Neural progenitor cell (in vitro differentiated cells): ENCODE data around the gene CFDP1. TPM values are rescaled to one million over a fixed set of nuclear protein-coding genes. Genes with fewer than 3 reads are reported as not detected.

Source experiments
- DNase-seq: peaks from one replicate; pipeline ENCODE4 v3.0.0-alpha.2; 2016; ENCODE audit warnings: low spot score
- H2AFZ ChIP-seq: fragments of 200-600 bp; sonication (generic); replicated peaks from 2 replicates; pipeline ENCODE4 v1.6.1; 2016; ENCODE audit warnings: antibody characterized with exemption
- H3F3A ChIP-seq: fragments of 200-600 bp; sonication (generic); 2 replicates; pipeline ENCODE4 v1.6.1; 2016; ENCODE audit warnings: antibody characterized with exemption, low read depth
- H3K27ac ChIP-seq: fragments of 200-600 bp; sonication (generic); 2 replicates; pipeline ENCODE4 v1.5.1; 2016; ENCODE audit warnings: mild to moderate bottlenecking
- H3K27me3 ChIP-seq: fragments of 200-600 bp; sonication (generic); 2 replicates; pipeline ENCODE4 v1.6.1; 2016; ENCODE audit warnings: mild to moderate bottlenecking, moderate library complexity
- H3K36me3 ChIP-seq: fragments of 200-600 bp; sonication (generic); 2 replicates; pipeline ENCODE4 v1.5.1; 2016
- H3K4me1 ChIP-seq: fragments of 200-600 bp; sonication (generic); 2 replicates; pipeline ENCODE4 v1.6.1; 2016; ENCODE audit warnings: mixed run types
- H3K4me2 ChIP-seq: fragments of 200-600 bp; sonication (generic); 2 replicates; pipeline ENCODE4 v1.6.1; 2016
- H3K4me3 ChIP-seq: fragments of 200-600 bp; sonication (generic); 2 replicates; pipeline ENCODE4 v1.5.1; 2016
- H3K79me2 ChIP-seq: fragments of 200-600 bp; sonication (generic); 2 replicates; pipeline ENCODE4 v1.6.1; 2016; ENCODE audit warnings: low read depth
- H3K9ac ChIP-seq: fragments of 200-600 bp; sonication (generic); 2 replicates; pipeline ENCODE4 v1.6.1; 2016
- H3K9me3 ChIP-seq: fragments of 200-600 bp; sonication (generic); 2 replicates; pipeline ENCODE4 v1.5.1; 2016; ENCODE audit warnings: low read depth
- H4K20me1 ChIP-seq: fragments of 200-600 bp; sonication (generic); 2 replicates; pipeline ENCODE4 v1.6.1; 2016; ENCODE audit warnings: low read depth
- H3K27ac Mint-ChIP-seq: 3 replicates; pipeline ENCODE4 v1.8.0; 2021; ENCODE audit warnings: mixed read lengths
- H3K27me3 Mint-ChIP-seq: 2 replicates; pipeline ENCODE4 v1.8.0; 2022; ENCODE audit warnings: low read depth, mild to moderate bottlenecking, inconsistent platforms, moderate library complexity, mixed read lengths; ENCODE audit not compliant: insufficient read depth
- H3K36me3 Mint-ChIP-seq: 3 replicates; pipeline ENCODE4 v1.8.0; 2021; ENCODE audit warnings: mixed read lengths
- H3K4me1 Mint-ChIP-seq: 3 replicates; pipeline ENCODE4 v1.8.0; 2021; ENCODE audit warnings: mixed read lengths
- H3K4me3 Mint-ChIP-seq: 3 replicates; pipeline ENCODE4 v1.8.0; 2021; ENCODE audit warnings: mild to moderate bottlenecking, moderate library complexity, mixed read lengths
- H3K9me3 Mint-ChIP-seq: 3 replicates; pipeline ENCODE4 v1.8.0; 2020; ENCODE audit warnings: mixed read lengths
- CTCF ChIP-seq: fragments of 200-600 bp; sonication (generic); IDR thresholded peaks from 2 replicates; pipeline ENCODE4 v1.5.1; 2017; ENCODE audit warnings: antibody characterized with exemption, mild to moderate bottlenecking
- EZH2 ChIP-seq: fragments of 200-600 bp; sonication (generic); IDR thresholded peaks from 2 replicates; pipeline ENCODE4 v1.6.1; 2017; ENCODE audit warnings: antibody characterized with exemption, mild to moderate bottlenecking, moderate library complexity
- EZH2phosphoT487 ChIP-seq: fragments of 200-600 bp; sonication (generic); IDR thresholded peaks from 2 replicates; pipeline ENCODE4 v1.6.1; 2017; ENCODE audit warnings: antibody characterized with exemption
- total RNA-seq: library from RNA; depleted of rRNA; stranded (reverse); fragments of >200 nt; gene quantifications from 2 replicates; pipeline ENCODE4 v1.2.3, GENCODE V29; 2015; ENCODE audit warnings: low replicate concordance

Gene CFDP1
- total RNA-seq, 1 donor from 2014 or later: 159 TPM

GRCh38 chr16:75293173-75293572, 140.1 kb downstream of the CFDP1 start:
- Histone ChIP-seq H2AFZ (no peak overlapping the region), H3K9ac (no peak overlapping the region), H3K27me3 (no peaks in the 10 kb centered on the region), H3K4me1 (no peaks in the 10 kb centered on the region), H3K4me3 (no peak overlapping the region), H3K4me2 (no peak overlapping the region), H4K20me1 (peaks cover under 1% of the 10 kb centered on the region), H3K9me3 (no peaks in the 10 kb centered on the region), H3K79me2 (no peaks in the 10 kb centered on the region), H3K27ac (no peak overlapping the region), H3F3A (no peaks in the 10 kb centered on the region), H3K36me3 (no peaks in the 10 kb centered on the region)
- Mint-ChIP-seq H3K36me3 (peaks cover 22% of the 10 kb centered on the region), H3K27me3 (peaks cover 6% of the 10 kb centered on the region), H3K27ac (no peak overlapping the region), H3K9me3 (no peaks in the 10 kb centered on the region), H3K4me3 (no peak overlapping the region), H3K4me1 (peaks cover 16% of the 10 kb centered on the region)
- no peak for DNase-seq
- TF ChIP-seq EZH2phosphoT487 (no peak), CTCF (no peak), EZH2 (no peak)

GRCh38 chr16:75292691-75293090, 140.6 kb downstream of the CFDP1 start:
- H3K4me1 ChIP-seq: peaks cover 2% of the 10 kb centered on the region
- H3F3A ChIP-seq: no peaks in the 10 kb centered on the region
- no peaks in the 10 kb centered on the region for H3K9me3 ChIP-seq
- peaks cover 6% of the 10 kb centered on the region for H3K27me3 Mint-ChIP-seq
- H3K27ac Mint-ChIP-seq: no peak overlapping the region
- no peak overlapping the region for H2AFZ ChIP-seq
- H4K20me1 ChIP-seq: peaks cover 2% of the 10 kb centered on the region
- no peak overlapping the region for H3K9ac ChIP-seq
- no peaks in the 10 kb centered on the region for H3K27me3 ChIP-seq
- no peak overlapping the region for H3K4me3 Mint-ChIP-seq
- H3K27ac ChIP-seq: no peak overlapping the region
- H3K36me3 Mint-ChIP-seq: peaks cover 18% of the 10 kb centered on the region
- no peak overlapping the region for H3K4me2 ChIP-seq
- H3K36me3 ChIP-seq: no peaks in the 10 kb centered on the region
- H3K4me3 ChIP-seq: no peak overlapping the region
- H3K79me2 ChIP-seq: no peaks in the 10 kb centered on the region
- TF ChIP-seq EZH2phosphoT487: no peak
- TF ChIP-seq EZH2: no peak
- TF ChIP-seq CTCF: no peak
- no peak for DNase-seq
- H3K9me3 Mint-ChIP-seq: no peaks in the 10 kb centered on the region
- H3K4me1 Mint-ChIP-seq: peaks cover 16% of the 10 kb centered on the region

DNA sequence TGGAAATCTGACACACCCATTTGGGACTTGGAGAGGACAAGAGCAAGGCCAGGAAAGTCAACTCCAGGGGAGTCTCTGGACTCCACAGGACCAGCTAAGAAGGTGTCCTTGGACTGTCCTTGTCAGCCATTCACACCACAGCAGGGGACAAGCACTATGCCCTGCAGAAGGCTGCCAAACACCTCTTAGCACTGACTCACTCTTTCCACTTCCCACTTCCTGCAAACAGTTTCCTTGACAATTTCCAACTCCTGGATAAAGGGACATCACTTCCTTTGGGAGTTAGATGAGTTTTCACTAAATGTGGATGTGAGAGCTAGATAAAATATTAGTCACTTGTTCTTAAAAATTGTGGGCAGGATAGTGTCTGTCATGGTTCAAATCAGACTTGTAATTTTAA, 144.1 kb downstream of the CFDP1 start:
- Mint-ChIP-seq H3K36me3 (peaks cover 26% of the 10 kb centered on the region), H3K27me3 (peaks cover 4% of the 10 kb centered on the region), H3K4me3 (no peak overlapping the region), H3K27ac (no peak overlapping the region), H3K4me1 (peaks cover 14% of the 10 kb centered on the region), H3K9me3 (peaks cover 5% of the 10 kb centered on the region)
- Histone ChIP-seq H3K9ac (no peak overlapping the region), H3K9me3 (no peaks in the 10 kb centered on the region), H3K79me2 (no peaks in the 10 kb centered on the region), H3K4me2 (no peak overlapping the region), H3K36me3 (no peaks in the 10 kb centered on the region), H4K20me1 (peaks cover 2% of the 10 kb centered on the region), H3F3A (no peaks in the 10 kb centered on the region), H3K27me3 (no peaks in the 10 kb centered on the region), H3K4me1 (peaks cover 9% of the 10 kb centered on the region), H3K27ac (no peak overlapping the region), H2AFZ (no peak overlapping the region), H3K4me3 (no peak overlapping the region)
- TF ChIP-seq CTCF (no peak), EZH2 (no peak), EZH2phosphoT487 (no peak)
- no peak for DNase-seq
